ENCODE results near the gene LGALS7.

DNA sequence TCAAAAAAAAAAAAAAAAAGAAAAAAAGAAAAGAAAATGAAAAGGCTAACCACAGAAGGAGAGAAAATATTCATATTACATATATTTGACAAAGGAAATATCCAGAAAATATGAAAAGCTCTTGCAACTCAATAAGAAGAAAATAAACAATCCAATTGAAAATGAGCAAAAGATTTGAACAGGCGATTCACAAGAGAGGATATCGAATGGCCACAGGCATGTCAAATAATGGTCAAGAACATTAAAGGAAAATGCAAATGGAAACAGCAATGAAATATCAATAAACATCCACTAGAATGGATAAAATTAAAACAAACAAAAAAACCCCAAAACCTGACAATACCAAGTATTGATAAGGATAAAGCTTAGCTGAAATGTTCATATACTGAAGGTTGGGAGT lies 8.1 kb downstream of the LGALS7 start:
- TF ChIP-seq, protein P1, sequence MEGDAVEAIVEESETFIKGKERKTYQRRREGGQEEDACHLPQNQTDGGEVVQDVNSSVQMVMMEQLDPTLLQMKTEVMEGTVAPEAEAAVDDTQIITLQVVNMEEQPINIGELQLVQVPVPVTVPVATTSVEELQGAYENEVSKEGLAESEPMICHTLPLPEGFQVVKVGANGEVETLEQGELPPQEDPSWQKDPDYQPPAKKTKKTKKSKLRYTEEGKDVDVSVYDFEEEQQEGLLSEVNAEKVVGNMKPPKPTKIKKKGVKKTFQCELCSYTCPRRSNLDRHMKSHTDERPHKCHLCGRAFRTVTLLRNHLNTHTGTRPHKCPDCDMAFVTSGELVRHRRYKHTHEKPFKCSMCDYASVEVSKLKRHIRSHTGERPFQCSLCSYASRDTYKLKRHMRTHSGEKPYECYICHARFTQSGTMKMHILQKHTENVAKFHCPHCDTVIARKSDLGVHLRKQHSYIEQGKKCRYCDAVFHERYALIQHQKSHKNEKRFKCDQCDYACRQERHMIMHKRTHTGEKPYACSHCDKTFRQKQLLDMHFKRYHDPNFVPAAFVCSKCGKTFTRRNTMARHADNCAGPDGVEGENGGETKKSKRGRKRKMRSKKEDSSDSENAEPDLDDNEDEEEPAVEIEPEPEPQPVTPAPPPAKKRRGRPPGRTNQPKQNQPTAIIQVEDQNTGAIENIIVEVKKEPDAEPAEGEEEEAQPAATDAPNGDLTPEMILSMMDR (IDR thresholded peaks at IDR 0.05; ENCODE audit: poor library complexity): no peak
- TF ChIP-seq EZH2phosphoT487 (IDR thresholded peaks at IDR 0.05; ENCODE audit: low read depth, severe bottlenecking, unreplicated experiment): no peak
- TF ChIP-seq EZH2 (IDR thresholded peaks at IDR 0.05; ENCODE audit: borderline replicate concordance): no peak
